ENCODE results near the gene UBE2S. TPM values are rescaled to one million over a fixed set of nuclear protein-coding genes. Genes with fewer than 3 reads are reported as not detected.
A peak's percentile ranks its signal among the peaks of the same experiment; 100 is the strongest.
"Not testable (repeated sequence)": the region's sequence is repeated elsewhere in the genome, so short reads cannot be mapped to it uniquely, and the experiment has no call there.

UBE2S gene
- total RNA-seq, 1 donor from 2014 or later: 38.2 TPM

- H3K27me3 ChIP-seq (ENCODE audit: control insufficient read depth, insufficient read depth, low read length): peaks cover 13% of the 10 kb centered on the region
- FAIRE-seq (no peak), DNase-seq (ENCODE audit: low read depth) (no peak)
- no peak overlapping the region for H3K4me3 ChIP-seq (ENCODE audit: low read depth, low read length)
- no peak for TF ChIP-seq CTCF (IDR thresholded peaks at IDR 0.05; ENCODE audit: insufficient read depth, low read length, severe bottlenecking)
- no peaks in the 10 kb centered on the region for H3K36me3 ChIP-seq (ENCODE audit: control insufficient read depth, insufficient read depth, low read length)
Observed at GRCh38 chr19:55451965-55452748, 44.6 kb upstream of the UBE2S start.

- Histone ChIP-seq H3K27me3 (ENCODE audit: control insufficient read depth, insufficient read depth, low read length) (peaks cover 13% of the 10 kb centered on the region), H3K4me3 (ENCODE audit: low read depth, low read length) (no peak overlapping the region), H3K36me3 (ENCODE audit: control insufficient read depth, insufficient read depth, low read length) (no peaks in the 10 kb centered on the region)
- no peak for FAIRE-seq
- DNase-seq (ENCODE audit: low read depth): no peak
- TF ChIP-seq CTCF (IDR thresholded peaks at IDR 0.05; ENCODE audit: insufficient read depth, low read length, severe bottlenecking): no peak
Observed at GRCh38 chr19:55451163-55451964, 43.8 kb upstream of the UBE2S start.

GRCh38 chr19:55449469-55449868 is 41.9 kb upstream of the UBE2S start:
- H3K27me3 ChIP-seq (ENCODE audit: control insufficient read depth, insufficient read depth, low read length): peaks cover 15% of the 10 kb centered on the region
- no peak for DNase-seq (ENCODE audit: low read depth)
- H3K4me3 ChIP-seq (ENCODE audit: low read depth, low read length): no peak overlapping the region
- no peak for FAIRE-seq
- H3K36me3 ChIP-seq (ENCODE audit: control insufficient read depth, insufficient read depth, low read length): no peaks in the 10 kb centered on the region
- no peak for TF ChIP-seq CTCF (IDR thresholded peaks at IDR 0.05; ENCODE audit: insufficient read depth, low read length, severe bottlenecking)

- DNase-seq (ENCODE audit: low read depth); H3K36me3 ChIP-seq (ENCODE audit: control insufficient read depth, insufficient read depth, low read length); FAIRE-seq; H3K4me3 ChIP-seq (ENCODE audit: low read depth, low read length): not testable (repeated sequence)
- H3K27me3 ChIP-seq (ENCODE audit: control insufficient read depth, insufficient read depth, low read length): peaks cover 24% of the 10 kb centered on the region
Observed at GRCh38 chr19:55448175-55448490, 40.5 kb upstream of the UBE2S start.

GRCh38 chr19:55447421-55448174 is 40.0 kb upstream of the UBE2S start:
- FAIRE-seq: peak; percentile 89
- no peaks in the 10 kb centered on the region for H3K36me3 ChIP-seq (ENCODE audit: control insufficient read depth, insufficient read depth, low read length)
- peaks cover 25% of the 10 kb centered on the region for H3K27me3 ChIP-seq (ENCODE audit: control insufficient read depth, insufficient read depth, low read length)
- TF ChIP-seq CTCF (IDR thresholded peaks at IDR 0.05; ENCODE audit: insufficient read depth, low read length, severe bottlenecking): peak; percentile 15
- H3K4me3 ChIP-seq (ENCODE audit: low read depth, low read length): no peak overlapping the region
- peak; percentile 50 for DNase-seq (ENCODE audit: low read depth)

- peaks cover 28% of the 10 kb centered on the region for H3K27me3 ChIP-seq (ENCODE audit: control insufficient read depth, insufficient read depth, low read length)
Observed at GRCh38 chr19:55446060-55446459, 38.5 kb upstream of the UBE2S start.

More at GRCh38 chr19:55446060-55446459, 38.5 kb upstream of the UBE2S start:
- Histone ChIP-seq H3K4me3 (ENCODE audit: low read depth, low read length) (no peak overlapping the region), H3K36me3 (ENCODE audit: control insufficient read depth, insufficient read depth, low read length) (no peaks in the 10 kb centered on the region)
- DNase-seq (ENCODE audit: low read depth) (peak; percentile 98), FAIRE-seq (no peak)
- TF ChIP-seq CTCF (IDR thresholded peaks at IDR 0.05; ENCODE audit: insufficient read depth, low read length, severe bottlenecking): no peak
